ENCODE data around the gene ESPL1. TPM values are rescaled to one million over a fixed set of nuclear protein-coding genes. Genes with fewer than 3 reads are reported as not detected.

ESPL1 gene
- polyA plus RNA-seq, 3 donors = 0.79 TPM; not detected in 2

DNA sequence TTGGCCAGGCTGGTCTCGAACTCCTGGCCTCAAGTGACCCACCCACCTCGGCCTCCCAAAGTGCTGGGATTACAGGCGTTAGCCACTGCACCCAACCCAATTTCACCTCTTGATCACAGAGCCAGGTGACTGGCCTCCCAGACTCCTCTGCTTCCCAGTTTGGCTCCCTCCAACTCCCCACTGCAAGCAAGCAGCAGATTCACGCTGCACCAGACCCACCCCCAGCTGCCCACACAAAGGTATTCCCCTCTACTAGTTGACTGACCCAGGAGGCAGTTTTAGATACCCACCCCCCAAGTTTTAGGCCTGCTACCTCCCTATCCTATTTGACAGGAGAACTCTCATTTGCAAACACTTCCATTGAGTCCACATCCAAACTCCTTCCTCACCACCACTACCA lies 41.3 kb upstream of the ESPL1 start:
- Histone ChIP-seq H3K4me2 (replicated peaks; ENCODE audit: extremely low read depth, low read length, poor library complexity, severe bottlenecking) (no peak overlapping the region), H3K4me3 (replicated peaks in 1 of 3; ENCODE audit: low read depth in 2 of 3, low read length in 3 of 3) (no peak overlapping the region), H4K20me1 (ENCODE audit: insufficient read depth, low read length) (no peaks in the 10 kb centered on the region), H3K27me3 (ENCODE audit: control insufficient read depth in 2 of 2, insufficient read depth in 2 of 2, low read length in 2 of 2) (peaks cover 0 to 8% of the 10 kb centered on the region in 2 donors), H3K79me2 (ENCODE audit: insufficient read depth, low read length) (no peaks in the 10 kb centered on the region), H3K36me3 (replicated peaks in 1 of 2; ENCODE audit: control insufficient read depth in 1 of 2, insufficient read depth in 2 of 2, low read length in 2 of 2) (no peaks in the 10 kb centered on the region), H2AFZ (ENCODE audit: insufficient read depth, low read depth, low read length, poor library complexity, severe bottlenecking) (no peak overlapping the region), H3K9me3 (replicated peaks in 1 of 2; ENCODE audit: control insufficient read depth in 1 of 2, insufficient read depth in 1 of 2, low read length in 2 of 2) (no peaks in the 10 kb centered on the region), H3K4me1 (ENCODE audit: control insufficient read depth in 1 of 2, insufficient read depth in 2 of 2, low read length in 2 of 2) (peaks cover 29 to 38% of the 10 kb centered on the region in 2 donors), H3K9ac (ENCODE audit: insufficient read depth, low read length, poor library complexity, severe bottlenecking) (no peak overlapping the region), H3K27ac (ENCODE audit: low read depth in 1 of 2, low read length in 2 of 2) (no peak overlapping the region)
- Mint-ChIP-seq H3K4me1 (peaks cover 39% of the 10 kb centered on the region), H3K27ac (no peak overlapping the region), H3K9me3 (peaks cover 0 to 2% (median 0%) of the 10 kb centered on the region in 7 donors), H3K4me3 (no peak overlapping the region), H3K27me3 (ENCODE audit: low read depth in 3 of 3) (peaks cover 29 to 42% (median 31%) of the 10 kb centered on the region in 3 donors), H3K36me3 (peaks cover 0 to 7% of the 10 kb centered on the region in 2 donors)
- DNase-seq = no peak
- intact Hi-C loops (cut with micrococcal nuclease) = no loop called here
- 90% methylated on average over 2 of the region's 4 CpGs for WGBS (ENCODE audit: insufficient coverage)
- TF ChIP-seq, protein P1, sequence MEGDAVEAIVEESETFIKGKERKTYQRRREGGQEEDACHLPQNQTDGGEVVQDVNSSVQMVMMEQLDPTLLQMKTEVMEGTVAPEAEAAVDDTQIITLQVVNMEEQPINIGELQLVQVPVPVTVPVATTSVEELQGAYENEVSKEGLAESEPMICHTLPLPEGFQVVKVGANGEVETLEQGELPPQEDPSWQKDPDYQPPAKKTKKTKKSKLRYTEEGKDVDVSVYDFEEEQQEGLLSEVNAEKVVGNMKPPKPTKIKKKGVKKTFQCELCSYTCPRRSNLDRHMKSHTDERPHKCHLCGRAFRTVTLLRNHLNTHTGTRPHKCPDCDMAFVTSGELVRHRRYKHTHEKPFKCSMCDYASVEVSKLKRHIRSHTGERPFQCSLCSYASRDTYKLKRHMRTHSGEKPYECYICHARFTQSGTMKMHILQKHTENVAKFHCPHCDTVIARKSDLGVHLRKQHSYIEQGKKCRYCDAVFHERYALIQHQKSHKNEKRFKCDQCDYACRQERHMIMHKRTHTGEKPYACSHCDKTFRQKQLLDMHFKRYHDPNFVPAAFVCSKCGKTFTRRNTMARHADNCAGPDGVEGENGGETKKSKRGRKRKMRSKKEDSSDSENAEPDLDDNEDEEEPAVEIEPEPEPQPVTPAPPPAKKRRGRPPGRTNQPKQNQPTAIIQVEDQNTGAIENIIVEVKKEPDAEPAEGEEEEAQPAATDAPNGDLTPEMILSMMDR (IDR thresholded peaks at IDR 0.05) = no peak

DNA sequence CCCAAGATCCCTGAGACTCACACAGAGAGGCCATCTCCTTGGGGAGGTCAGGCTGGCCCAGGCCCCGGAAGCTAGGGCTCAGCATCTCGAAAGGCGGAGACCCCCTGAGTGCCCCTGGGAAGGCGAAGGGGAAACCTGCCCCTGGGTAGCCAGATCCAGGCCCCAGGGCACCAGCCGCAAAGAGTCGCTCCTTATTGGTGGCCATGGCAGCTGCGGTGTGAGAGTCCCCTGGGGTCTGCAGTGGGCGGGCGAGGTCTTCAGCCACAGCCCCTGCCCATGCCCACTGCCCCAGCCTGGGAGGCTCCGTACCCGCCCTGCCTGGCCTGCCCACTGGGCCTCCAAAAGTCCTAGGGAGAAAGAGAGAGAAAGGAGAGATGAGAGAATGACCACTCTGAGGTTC lies 40.8 kb upstream of the ESPL1 start:
- Mint-ChIP-seq H3K4me3 (no peak overlapping the region), H3K27ac (no peak overlapping the region), H3K9me3 (peaks cover 0 to 2% (median 0%) of the 10 kb centered on the region in 7 donors), H3K27me3 (ENCODE audit: low read depth in 3 of 3) (peaks cover 30 to 45% (median 32%) of the 10 kb centered on the region in 3 donors), H3K4me1 (peaks cover 35% of the 10 kb centered on the region), H3K36me3 (peaks cover 0 to 7% of the 10 kb centered on the region in 2 donors)
- no peak overlapping the region for H3K27ac ChIP-seq (ENCODE audit: low read depth in 1 of 2, low read length in 2 of 2)
- H2AFZ ChIP-seq (ENCODE audit: insufficient read depth, low read depth, low read length, poor library complexity, severe bottlenecking) = no peak overlapping the region
- peaks cover 27 to 35% of the 10 kb centered on the region in 2 donors for H3K4me1 ChIP-seq (ENCODE audit: control insufficient read depth in 1 of 2, insufficient read depth in 2 of 2, low read length in 2 of 2)
- no peaks in the 10 kb centered on the region for H3K79me2 ChIP-seq (ENCODE audit: insufficient read depth, low read length)
- peaks cover 0 to 9% of the 10 kb centered on the region in 2 donors for H3K27me3 ChIP-seq (ENCODE audit: control insufficient read depth in 2 of 2, insufficient read depth in 2 of 2, low read length in 2 of 2)
- WGBS (ENCODE audit: insufficient coverage) = 97% methylated on average over 11 of the region's 11 CpGs
- no peak overlapping the region for H3K4me3 ChIP-seq (replicated peaks in 1 of 3; ENCODE audit: low read depth in 2 of 3, low read length in 3 of 3)
- intact Hi-C loops (cut with micrococcal nuclease) = no loop called here
- no peak for DNase-seq
- TF ChIP-seq, protein P1 (IDR thresholded peaks at IDR 0.05) = no peak
- H3K9me3 ChIP-seq (replicated peaks in 1 of 2; ENCODE audit: control insufficient read depth in 1 of 2, insufficient read depth in 1 of 2, low read length in 2 of 2) = no peaks in the 10 kb centered on the region
- no peak overlapping the region for H3K9ac ChIP-seq (ENCODE audit: insufficient read depth, low read length, poor library complexity, severe bottlenecking)
- no peak overlapping the region for H3K4me2 ChIP-seq (replicated peaks; ENCODE audit: extremely low read depth, low read length, poor library complexity, severe bottlenecking)
- H4K20me1 ChIP-seq (ENCODE audit: insufficient read depth, low read length) = no peaks in the 10 kb centered on the region
- no peaks in the 10 kb centered on the region for H3K36me3 ChIP-seq (replicated peaks in 1 of 2; ENCODE audit: control insufficient read depth in 1 of 2, insufficient read depth in 2 of 2, low read length in 2 of 2)
